Measurements from ENCODE around the gene SLC2A1.

GRCh38 chr1:42970143-42970542, 11.5 kb upstream of the SLC2A1 start:
- TF ChIP-seq EZH2 (IDR thresholded peaks at IDR 0.05; ENCODE audit: borderline replicate concordance, low read length), result no peak
- TF ChIP-seq CTCF (conservative IDR thresholded peaks at IDR 0.05 in 1 of 2, IDR thresholded peaks at IDR 0.05 in 1 of 2; ENCODE audit: extremely low read depth in 1 of 2, insufficient read depth in 1 of 2, low read depth in 1 of 2, low read length in 2 of 2), result no peak
